HCT116 (cell line): ENCODE data around the gene REG3G.

Experiments
- CEBPB ChIP-seq: IDR thresholded peaks from 2 replicates; pipeline ENCODE4 v1.6.1; 2012; ENCODE audit warnings: low read depth
- CTCF ChIP-seq, 3 experiments: fragments of 200-600 bp in 1 of 3; sonication (generic) in 1 of 3; IDR thresholded peaks in 2 of 3; conservative IDR thresholded peaks in 1 of 3; 2 replicates each; pipeline ENCODE4 v1.5.1; 2012 to 2017; ENCODE audit warnings: low read depth in 2 of 3, low read length in 2 of 3, antibody characterized with exemption in 1 of 3, borderline replicate concordance in 1 of 3, control low read depth in 1 of 3, mild to moderate bottlenecking in 1 of 3, mixed read lengths in 1 of 3, mixed run types in 1 of 3, moderate library complexity in 1 of 3; ENCODE audit not compliant: insufficient read depth in 1 of 3

GRCh38 chr2:79009388-79009787, 16.1 kb upstream of the REG3G start:
- TF ChIP-seq CTCF (IDR thresholded peaks at IDR 0.05 in 2 of 3, conservative IDR thresholded peaks at IDR 0.05 in 1 of 3; ENCODE audit: borderline replicate concordance in 1 of 3, insufficient read depth in 1 of 3, low read depth in 2 of 3, low read length in 2 of 3), result no peak
- TF ChIP-seq CEBPB, result no peak
